Measurements from ENCODE around the gene HIPK2.

- TF ChIP-seq CTCF (IDR thresholded peaks at IDR 0.05) (no peak), POLR2A (IDR thresholded peaks at IDR 0.05) (no peak)
These were observed 129.4 kb downstream of the HIPK2 start for GRCh38 chr7:139648391-139648861.
